ENCODE data around the gene TSPAN8.
"Not testable (repeated sequence)": the region's sequence is repeated elsewhere in the genome, so short reads cannot be mapped to it uniquely, and the experiment has no call there.

The TSPAN8 gene

GRCh38 chr12:71166280-71166679 is 8.5 kb upstream of the TSPAN8 start:
- DNase-seq (ENCODE audit: low read depth, low spot score), result no peak
- no peak overlapping the region for H3K4me3 ChIP-seq (ENCODE audit: low read length)

DNA sequence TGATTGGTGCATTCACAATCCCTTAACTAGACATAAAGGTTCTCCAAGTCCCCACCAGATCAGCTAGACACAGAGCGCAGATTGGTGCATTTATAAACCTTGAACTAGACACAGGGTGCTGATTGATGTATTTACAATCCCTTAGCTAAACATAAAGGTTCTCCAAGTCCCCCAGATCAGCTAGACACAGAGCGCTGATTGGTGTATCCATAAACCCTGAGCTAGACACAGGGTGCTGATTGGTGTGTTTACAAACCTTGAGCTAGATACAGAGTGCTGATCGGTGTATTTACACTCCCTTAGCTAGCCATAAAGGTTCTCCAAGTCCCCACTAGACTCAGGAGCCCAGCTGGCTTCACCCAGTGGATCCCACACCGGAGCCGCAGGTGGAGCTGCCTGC is 8.0 kb upstream of the TSPAN8 start:
- not testable (repeated sequence) for H3K4me3 ChIP-seq (ENCODE audit: low read length)

GRCh38 chr12:71164568-71165197 is 6.9 kb upstream of the TSPAN8 start:
- DNase-seq (ENCODE audit: low read depth, low spot score), result no peak
- H3K4me3 ChIP-seq (ENCODE audit: low read length), result no peak overlapping the region

More for the DNA sequence above, 8.0 kb upstream of the TSPAN8 start:
- DNase-seq (ENCODE audit: low read depth, low spot score), result not testable (repeated sequence)

- no peak for DNase-seq (ENCODE audit: low read depth, low spot score)
- no peak overlapping the region for H3K4me3 ChIP-seq (ENCODE audit: low read length)
Measured at GRCh38 chr12:71164166-71164565, 6.4 kb upstream of the TSPAN8 start.

GRCh38 chr12:71162832-71163763 is 5.3 kb upstream of the TSPAN8 start:
- DNase-seq (ENCODE audit: low read depth, low spot score), result no peak
- H3K4me3 ChIP-seq (ENCODE audit: low read length), result no peak overlapping the region

GRCh38 chr12:71161591-71161990 is 3.8 kb upstream of the TSPAN8 start:
- H3K4me3 ChIP-seq (ENCODE audit: low read length), result no peak overlapping the region
- no peak for DNase-seq (ENCODE audit: low read depth, low spot score)

GRCh38 chr12:71160585-71160984 is 2.8 kb upstream of the TSPAN8 start:
- H3K4me3 ChIP-seq (ENCODE audit: low read length), result no peak overlapping the region
- DNase-seq (ENCODE audit: low read depth, low spot score), result no peak

DNA sequence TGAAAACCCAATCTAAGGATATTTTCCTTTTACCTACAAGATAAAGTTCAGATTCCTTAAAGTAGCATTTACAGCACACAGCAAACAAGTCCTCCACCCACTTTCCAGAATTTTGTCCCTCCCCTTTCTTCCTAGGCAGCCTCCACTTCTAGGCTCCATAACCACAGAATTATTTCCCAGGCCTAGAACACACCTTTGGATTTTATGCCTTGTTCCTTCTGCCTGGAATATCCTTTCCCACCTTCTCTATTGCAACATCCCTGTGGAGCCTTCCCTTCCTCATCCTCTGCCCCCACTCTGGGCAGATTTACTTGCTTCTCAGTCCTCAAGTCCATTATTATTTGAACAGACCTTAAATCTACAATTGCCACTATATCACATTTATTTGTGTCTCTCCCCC is 2.1 kb upstream of the TSPAN8 start:
- H3K4me3 ChIP-seq (ENCODE audit: low read length), result no peak overlapping the region
- no peak for DNase-seq (ENCODE audit: low read depth, low spot score)

GRCh38 chr12:71159264-71159663 is 1.5 kb upstream of the TSPAN8 start:
- no peak for DNase-seq (ENCODE audit: low read depth, low spot score)
- H3K4me3 ChIP-seq (ENCODE audit: low read length), result no peak overlapping the region

- H3K4me3 ChIP-seq (ENCODE audit: low read length), result no peak overlapping the region
- DNase-seq (ENCODE audit: low read depth, low spot score), result no peak
Measured at GRCh38 chr12:71158361-71158882, 623 bp upstream of the TSPAN8 start.

DNA sequence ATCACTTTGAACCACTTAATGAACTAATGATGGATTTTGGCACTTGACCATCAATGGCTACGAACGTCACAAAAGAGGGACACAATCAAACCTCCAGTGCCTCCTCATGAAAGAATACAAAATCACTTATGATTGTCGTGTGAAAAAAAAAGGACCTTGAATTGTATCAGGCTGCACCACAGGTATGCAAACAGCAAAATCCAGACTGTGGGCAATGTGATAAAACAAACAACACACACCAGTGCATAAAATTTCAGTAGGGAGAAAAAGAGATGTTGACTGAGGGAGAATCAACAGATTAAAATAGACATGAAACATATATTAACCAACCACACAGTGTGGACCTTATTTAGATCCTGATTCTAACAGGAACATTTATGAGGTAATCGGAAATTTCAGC is 2.6 kb downstream of the TSPAN8 start:
- H3K4me3 ChIP-seq (ENCODE audit: low read length), result no peak overlapping the region
- no peak for DNase-seq (ENCODE audit: low read depth, low spot score)

- H3K4me3 ChIP-seq (ENCODE audit: low read length), result no peak overlapping the region
- DNase-seq (ENCODE audit: low read depth, low spot score), result no peak
Measured at GRCh38 chr12:71152851-71153250, 4.9 kb downstream of the TSPAN8 start.

GRCh38 chr12:71150041-71150440 is 7.8 kb downstream of the TSPAN8 start:
- DNase-seq (ENCODE audit: low read depth, low spot score); H3K4me3 ChIP-seq (ENCODE audit: low read length): not testable (repeated sequence)

GRCh38 chr12:71144682-71145081 is 13.1 kb downstream of the TSPAN8 start:
- H3K4me3 ChIP-seq (ENCODE audit: low read length), result no peak overlapping the region
- DNase-seq (ENCODE audit: low read depth, low spot score), result no peak

DNA sequence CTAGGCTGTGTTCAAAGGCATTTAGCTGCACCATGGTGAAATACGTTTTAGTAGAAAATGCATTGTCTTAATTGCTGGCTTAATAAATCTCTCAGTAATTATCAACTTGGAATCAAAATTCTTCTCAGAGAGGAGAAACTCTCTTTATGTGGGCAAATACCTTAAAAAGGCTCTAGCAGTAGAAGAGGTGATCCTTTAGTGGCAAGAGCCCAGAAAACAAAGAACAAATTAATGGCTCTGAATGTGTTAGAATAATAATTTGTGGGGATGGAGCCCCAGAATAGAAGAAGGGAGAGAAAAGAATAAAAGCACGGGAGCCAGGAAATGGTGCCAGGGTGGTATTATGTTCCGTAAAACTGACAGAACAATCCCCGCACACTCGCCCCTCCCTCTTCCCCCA is 14.8 kb downstream of the TSPAN8 start:
- no peak for DNase-seq (ENCODE audit: low read depth, low spot score)
- H3K4me3 ChIP-seq (ENCODE audit: low read length), result no peak overlapping the region

DNA sequence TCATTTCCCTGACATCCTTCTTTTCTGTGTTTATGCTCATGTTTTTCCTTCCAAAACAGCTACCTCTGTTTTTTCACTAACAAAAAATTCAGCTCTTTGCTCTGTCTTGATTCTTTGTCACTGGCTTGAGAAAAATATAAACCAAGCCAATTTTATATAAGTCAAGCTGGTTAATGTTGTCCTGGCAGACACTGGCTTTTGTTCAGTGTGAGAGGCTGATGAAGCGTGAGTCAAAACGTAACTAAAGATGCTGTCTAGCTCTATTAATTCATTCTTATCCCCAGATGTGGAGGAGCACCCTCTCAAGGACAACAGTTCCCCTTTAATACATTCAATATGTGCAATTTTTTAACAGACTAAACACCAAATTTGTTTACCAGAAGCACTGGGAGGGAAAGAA is 15.8 kb downstream of the TSPAN8 start:
- DNase-seq (ENCODE audit: low read depth, low spot score), result no peak

DNA sequence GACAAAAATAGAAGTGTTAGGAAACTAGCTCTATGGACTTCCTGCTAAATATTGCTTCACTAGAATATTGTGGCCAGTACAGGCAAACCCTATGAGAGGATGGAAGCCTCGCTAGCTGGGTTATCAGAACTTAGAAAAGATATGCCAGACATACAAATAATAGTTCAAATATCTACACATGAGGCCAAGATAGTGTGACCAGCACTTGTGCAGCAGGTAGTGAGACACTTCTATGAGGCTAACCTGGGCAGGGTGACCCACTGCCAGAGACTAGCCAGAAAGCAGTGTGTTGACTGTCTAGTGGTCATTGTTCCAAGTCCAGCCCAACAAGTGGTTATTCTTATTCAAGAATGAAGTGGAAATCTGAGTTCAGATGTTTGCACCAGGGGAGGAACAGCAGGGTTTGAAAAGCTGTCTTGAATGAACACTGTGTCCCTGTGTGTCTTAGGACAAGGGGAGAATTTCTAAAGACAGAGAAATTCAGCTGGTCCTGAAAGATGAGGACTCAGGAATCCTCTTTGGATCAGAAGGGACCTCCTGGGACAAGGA is 16.3 kb downstream of the TSPAN8 start:
- DNase-seq (ENCODE audit: low read depth, low spot score), result no peak
- H3K4me3 ChIP-seq (ENCODE audit: low read length), result no peak overlapping the region

More for the DNA sequence above, 15.8 kb downstream of the TSPAN8 start:
- H3K4me3 ChIP-seq (ENCODE audit: low read length), result no peak overlapping the region

GRCh38 chr12:71139153-71139735 is 18.6 kb downstream of the TSPAN8 start:
- no peak for DNase-seq (ENCODE audit: low read depth, low spot score)
- no peak overlapping the region for H3K4me3 ChIP-seq (ENCODE audit: low read length)

DNA sequence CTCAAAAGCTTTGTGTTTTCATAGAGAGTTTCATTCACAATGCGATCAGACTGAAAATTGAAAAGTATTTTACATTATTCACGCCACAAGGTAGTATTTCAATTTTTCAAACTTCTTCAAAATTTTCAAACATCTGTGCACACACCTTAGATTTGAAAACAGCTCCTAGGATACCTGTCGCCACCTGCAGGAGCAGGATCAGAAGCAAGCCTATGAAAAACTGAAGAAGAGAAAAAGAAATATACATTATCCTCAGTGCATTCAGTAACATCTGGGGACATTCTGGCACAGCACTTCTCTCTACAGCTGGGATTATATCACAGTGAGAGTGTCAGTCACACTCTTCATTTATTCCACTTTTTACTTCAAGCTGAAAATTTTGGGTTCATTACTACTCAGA is 19.8 kb downstream of the TSPAN8 start:
- H3K4me3 ChIP-seq (ENCODE audit: low read length), result no peak overlapping the region
- no peak for DNase-seq (ENCODE audit: low read depth, low spot score)

GRCh38 chr12:71135812-71136176 is 22.0 kb downstream of the TSPAN8 start:
- no peak for DNase-seq (ENCODE audit: low read depth, low spot score)
- no peak overlapping the region for H3K4me3 ChIP-seq (ENCODE audit: low read length)

Measured in Jurkat, Clone E6-1 (cell line).